ENCODE data around the gene MATCAP1.

MATCAP1 gene

DNA sequence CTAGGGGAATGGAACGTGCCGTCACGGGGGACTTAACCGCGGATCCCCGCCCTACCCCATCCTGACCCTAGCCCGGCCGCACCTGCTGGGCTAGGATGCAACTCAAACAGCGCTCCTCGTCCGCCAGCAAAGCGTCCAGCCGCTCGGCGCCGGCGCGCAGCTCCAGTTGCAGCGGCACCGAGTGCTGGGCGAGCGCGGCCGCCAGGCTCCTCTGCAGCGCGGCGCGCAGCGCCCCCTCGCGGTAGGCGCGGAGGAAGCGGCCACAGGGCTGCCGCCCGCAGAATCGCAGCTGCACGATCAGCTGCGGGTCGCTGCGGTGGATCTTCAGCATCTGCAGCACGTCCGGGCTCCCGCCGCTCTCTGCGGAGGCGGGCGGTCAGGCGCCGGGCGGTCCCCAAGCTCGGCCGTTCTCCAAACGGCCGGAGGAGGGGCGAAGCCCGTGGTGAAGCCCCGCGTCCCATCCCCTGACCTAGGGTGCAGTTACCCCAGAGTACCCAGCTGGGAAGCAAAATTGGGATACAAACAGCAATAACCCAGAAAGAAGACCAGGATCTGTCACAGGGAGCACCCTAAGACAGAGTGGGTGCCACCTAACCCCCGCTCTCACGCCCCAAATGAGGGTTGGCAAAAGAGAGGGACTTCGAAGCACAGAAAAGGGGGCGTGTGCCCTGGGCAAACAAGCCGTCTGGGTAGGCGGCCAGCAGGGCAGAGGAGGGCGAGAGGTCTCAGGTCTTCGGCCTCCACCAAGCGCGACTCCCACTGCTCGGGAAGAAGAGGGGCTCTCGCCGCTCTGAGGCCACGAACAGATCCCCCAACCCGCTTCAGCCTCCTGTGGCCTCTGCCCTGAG lies 28.2 kb downstream of the MATCAP1 start:
- DNase-seq: no peak

DNA sequence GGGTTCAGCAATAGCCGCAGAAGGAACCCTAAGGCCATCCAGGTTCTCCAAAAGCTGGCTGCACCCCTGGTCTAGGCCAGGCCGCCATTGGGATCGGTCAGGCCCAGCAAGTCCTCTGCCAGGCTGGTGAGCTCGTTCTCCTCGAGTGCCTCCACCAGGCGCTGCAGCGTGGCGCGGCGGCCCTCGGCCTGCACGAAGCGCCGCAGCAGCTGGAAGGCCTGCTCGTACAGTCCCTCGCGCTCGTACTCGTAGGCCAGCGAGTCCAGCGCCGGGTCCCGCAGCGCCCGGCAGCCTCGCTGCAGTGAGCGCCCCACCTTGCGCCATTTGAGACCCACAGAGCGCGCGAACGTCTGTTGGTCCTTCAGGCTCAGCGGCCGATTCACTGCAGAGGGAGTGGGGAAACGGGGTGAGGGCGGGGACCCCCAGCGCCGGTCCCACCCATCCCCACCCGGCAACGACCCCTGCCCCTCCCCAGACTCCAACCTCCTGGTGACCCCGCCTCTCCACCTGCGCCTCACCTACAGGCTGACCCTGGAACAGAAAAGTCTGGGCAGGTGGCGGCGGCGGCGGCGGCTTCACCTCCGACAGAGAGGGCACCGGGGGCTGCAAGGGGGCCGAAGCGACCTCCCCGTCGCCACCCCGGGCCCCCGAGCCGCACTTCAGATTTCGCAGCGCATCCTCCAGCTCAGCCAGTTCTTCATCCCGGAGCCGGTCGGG lies 29.0 kb downstream of the MATCAP1 start:
- DNase-seq: no peak

DNA sequence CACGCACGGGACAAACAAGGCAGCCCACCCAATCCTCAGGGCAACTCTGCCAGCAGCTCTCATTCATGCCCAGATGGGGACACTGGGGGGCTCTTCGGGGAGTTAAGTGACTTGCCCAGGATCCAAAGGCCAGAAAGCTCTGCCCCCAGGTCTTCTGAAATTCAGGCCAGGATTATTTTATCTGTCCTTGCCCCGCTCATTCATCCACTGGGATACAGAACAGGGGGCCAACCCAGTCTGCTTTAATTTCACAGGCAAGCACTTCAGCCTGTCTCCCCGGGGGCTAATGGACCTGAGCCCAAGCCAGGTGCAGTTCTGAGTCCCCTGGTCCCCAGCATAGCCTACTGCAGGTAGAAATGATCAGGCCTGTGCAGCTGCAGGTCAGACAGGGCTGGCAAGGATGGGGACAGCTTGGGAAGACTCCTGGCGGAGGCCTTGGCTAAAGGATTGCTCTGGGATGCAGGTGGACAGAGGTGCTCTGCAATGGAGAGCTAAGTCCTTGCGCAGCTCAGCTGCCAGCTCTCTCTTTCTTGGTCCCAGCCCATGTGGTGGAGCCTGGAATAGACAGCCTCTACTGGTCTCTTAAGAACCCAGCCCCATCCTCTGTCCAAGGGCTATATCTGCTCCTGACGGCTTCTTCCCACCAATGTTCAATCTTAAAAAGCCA lies 32.2 kb downstream of the MATCAP1 start:
- DNase-seq: no peak

DNA sequence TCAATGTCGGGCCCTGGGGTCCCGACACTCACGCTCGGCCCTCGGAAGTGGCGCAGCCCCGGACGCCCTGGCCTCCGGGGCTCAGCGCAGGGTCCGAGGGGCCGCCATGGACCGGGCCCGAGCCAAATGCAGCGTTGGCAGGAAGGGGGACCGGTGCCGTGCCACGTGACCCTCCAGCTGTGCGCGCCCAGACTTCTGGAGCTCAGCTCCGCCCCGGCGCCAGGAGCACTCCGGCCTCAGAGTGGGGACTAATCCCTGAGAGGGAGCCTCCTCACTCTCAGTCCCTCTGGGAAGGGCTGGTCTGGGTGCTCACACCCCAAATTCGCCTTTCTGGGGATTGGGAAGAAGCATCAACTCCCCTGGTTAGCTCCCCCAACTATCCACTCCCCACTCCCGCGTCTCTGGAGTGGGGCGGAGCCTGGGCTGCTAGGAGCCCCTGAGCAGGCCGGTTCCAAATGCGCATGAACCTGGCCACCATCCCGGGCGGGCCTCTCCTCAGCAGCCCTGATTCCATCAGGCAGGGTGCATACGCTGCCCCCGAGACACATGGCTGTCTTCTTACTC lies 32.8 kb downstream of the MATCAP1 start, which contains the start of gene B3GNT9:
Gene B3GNT9 (minus strand): TSS at position 166 of the 564 bp plus-strand sequence. CDS start 513 bp downstream, outside the sequence.
- no peak for DNase-seq

DNA sequence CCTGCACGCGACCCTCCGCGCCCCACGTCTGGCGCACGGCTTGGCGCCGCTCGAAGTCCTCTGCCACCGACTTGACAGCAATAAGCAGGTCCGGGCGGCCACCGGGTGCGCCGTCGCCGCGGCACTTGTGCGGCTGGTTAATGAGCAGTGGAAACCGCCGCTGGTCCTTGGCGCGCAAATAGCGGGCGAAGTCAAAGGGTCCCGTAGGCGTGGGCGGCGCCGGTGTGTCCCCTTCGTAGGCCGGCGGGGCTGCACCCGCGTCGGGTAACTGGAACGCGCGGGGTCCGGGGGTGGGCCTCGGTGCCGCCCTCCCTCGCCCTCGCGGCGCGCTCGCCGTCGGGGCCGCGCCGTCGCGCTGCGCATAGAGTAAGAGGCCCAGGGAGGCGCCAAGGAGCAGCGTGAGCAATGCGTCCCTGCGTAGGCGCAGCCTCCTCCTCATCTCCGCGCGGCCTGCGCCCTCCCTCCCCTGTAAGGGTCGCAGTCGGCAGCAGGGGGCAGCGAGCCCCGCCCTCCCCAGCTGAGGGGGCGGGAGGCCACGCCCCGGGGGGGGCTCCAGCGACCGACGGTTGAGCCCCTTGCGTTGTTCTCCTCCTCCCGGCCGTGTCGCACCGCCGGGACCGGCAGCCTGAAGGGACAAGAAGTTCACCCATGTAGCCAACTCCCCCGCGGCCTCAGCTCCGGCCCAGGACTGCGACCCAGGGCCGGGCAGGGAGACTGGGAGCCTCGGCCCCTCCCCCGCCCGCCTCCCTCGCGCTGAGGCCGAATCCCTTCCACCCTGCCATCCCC lies 33.5 kb downstream of the MATCAP1 start:
- DNase-seq: no peak

DNA sequence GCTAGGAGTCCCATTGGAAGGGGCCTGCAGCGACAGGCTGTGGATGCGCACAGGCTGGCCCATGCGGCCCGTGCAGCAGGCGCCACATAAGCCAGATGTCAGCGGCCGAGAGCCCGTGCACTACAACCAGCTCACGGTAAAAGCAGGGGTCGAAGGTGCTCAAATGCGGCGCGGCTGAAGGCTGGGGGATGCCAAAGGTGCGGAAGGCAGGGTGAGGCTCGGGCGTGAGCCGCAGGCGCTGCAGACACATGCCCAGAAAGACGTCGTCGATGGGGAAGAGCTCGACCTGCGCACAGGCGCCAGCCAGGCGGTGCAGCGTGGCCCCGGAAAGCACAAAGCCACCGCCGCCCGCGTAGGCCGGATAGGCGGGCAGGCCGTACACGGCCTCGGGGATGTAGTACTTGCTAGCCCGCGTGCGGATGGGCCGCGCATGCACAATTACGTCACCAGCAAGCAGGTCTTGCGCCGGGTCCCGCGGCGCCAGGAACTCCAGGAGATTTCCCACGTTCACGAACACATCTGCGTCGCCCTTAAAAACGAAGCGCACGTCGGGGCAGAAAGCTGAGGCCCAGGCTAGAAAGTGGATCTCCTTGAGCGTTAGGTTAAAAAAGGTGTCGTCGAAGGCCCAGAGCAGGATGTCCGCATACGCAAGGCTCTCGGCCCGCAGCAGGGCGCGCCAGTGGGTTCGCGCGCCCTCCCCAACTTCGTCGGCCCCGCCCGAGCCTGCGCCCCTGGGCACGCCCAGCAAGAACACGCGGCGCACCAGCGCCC lies 34.3 kb downstream of the MATCAP1 start:
- DNase-seq: no peak

DNA sequence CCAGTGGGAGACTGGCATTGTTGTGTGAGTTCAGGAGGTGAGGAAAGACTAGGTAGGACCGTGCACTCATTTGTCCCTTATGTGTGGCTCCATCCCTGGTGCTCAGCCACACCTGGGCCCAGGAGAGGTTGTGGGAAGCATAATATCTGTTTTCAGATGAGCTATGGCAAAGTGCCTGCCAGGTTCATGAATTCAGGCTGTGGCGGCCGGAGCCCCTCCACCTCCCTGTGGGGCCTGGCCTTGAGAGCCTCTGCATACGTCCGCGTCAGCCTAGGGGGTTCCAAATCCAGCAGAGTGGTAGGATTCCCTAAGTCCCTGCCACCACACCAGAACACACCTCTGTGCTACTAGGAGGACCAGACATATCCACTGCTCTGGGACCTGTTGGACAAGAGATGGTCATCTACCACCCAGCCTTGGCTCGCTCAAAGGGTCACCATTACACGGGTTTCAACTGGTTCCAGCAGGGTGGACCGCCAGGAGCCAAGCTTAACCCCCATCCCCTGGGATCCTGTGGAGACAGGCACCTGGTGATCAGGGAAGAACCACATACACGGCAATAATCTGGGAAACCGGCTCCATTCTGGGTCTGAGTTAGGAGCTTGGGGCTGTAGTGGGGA lies 35.0 kb downstream of the MATCAP1 start:
- DNase-seq: no peak

DNA sequence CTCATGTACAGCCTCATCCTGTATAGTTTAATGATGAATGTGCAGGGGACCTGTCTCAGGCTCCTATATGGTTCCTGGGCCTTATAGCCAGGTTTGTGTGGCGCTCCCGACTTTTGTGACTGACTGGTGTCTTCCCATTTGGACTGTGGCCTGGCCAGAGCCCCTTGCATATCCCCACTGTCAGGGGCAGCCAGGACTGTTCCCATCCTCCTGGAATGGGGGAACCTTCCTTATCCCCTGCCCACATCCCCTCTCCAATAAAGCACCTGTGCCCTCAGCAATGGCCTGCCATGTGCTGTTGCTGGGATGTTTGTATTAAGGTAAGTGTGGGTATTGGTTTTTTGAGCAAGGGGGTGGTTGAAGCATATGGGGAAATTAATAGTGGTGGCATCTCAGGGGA lies 35.5 kb downstream of the MATCAP1 start:
- DNase-seq: no peak

DNA sequence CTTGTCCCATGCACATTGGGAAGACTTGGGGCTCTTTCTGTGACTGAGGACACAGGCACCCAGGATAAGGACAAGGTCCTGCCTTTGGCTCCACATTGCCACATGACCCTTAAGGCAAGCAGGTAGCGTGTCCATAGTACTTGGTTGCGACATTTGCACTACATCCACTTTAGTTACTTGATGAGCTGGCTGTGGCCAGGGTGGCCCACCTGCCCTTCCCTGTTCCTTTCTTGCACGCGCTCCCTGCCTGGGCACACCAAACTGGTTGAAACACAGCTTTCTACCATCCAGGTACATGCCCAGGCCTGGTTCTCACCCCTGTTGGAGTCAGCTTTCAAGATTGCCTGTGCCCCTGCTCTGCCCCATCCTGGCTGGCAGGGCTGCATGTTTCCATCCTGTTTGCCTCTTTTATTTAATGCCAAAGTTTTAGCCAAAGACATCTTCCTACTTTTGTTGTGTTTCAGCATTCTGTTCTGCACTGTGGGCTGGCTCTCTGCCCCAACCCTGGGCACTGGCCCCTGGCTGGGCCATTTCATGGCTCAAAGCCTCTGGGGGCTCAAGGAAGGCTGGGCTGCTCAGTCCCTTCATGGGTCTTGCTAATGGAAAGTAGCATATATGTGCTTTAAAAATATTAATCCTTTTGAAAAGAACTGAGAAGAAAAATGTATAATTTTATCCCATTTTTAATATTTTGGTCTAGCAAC lies 36.2 kb downstream of the MATCAP1 start:
- DNase-seq: no peak

DNA sequence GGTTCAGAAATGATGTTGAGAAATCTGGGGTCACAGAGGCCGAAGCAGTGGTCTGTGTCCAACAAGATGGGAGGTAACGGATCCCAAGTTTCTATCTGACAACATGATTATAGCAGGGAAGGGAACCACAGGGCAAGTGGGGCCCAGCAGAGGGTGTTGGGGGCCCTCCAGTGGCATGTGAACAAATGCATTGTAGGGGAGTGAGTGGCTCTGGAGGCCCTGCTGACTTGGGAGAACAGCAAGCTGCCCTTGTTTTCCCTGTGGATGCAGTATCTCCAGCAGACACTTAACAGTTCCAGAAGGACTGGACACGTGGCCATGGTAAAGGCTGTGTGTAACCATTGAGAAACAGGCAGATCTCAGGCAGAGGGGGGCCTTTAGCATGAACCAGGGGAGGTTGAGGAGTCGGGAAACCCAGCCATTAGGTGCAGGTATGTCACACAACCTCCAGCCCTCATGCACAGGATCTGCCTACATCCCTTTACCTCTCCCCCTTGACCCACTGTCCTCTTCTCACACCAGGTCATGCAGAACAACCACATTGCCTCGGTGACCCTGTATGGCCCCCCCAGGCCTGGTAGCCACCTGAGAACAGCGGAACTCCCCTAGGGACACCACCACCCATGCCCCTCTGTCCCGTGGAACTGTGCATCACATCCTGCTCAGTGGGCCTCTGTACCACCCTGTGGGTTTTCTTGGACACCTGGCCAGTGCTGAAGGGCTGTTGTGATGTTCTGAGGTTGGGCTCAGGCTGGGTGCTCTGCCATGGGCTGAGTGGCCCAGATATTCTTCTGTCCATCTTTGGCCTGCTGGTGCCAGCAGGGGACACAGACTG lies 37.0 kb downstream of the MATCAP1 start:
- no peak for DNase-seq

DNA sequence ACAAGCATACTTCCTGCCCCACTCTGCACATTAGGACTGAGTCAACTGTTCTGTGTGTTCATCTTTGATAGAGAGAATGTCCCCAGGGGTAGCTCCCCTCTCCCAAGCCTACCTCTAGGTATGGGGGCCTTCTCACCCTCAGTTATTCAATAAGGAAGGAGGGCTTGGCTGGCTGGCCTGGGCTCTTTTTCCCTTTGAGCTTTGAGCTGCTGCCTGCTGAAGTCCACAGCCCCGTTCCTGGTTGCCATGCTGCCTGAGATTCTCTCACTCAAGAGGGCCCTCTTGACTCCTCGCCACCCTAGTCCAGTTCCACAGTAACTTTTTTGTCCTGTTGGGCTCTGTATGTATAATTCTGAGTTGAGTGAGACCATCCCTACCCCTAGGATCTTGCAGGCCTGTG lies 38.0 kb downstream of the MATCAP1 start:
- no peak for DNase-seq

DNA sequence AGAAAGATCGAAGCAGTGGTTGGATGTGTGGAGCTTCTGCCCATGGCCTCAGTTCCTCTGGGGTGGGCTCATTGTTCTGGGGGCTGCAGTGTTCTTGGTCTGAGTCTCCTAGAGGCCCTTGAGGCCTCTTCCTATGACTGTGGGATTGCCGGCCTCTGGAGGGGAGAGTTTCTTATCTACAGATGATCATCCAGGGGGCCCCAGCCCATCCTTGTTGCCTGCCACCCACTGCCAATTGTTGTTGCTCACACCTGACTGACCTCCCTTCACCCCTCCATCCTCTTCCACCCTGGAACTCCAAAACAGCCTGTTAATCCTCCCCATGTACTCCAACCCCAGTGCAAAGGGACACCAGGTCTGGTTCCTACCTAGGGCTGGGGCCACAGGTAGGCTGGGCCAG lies 38.8 kb downstream of the MATCAP1 start:
- DNase-seq: no peak

DNA sequence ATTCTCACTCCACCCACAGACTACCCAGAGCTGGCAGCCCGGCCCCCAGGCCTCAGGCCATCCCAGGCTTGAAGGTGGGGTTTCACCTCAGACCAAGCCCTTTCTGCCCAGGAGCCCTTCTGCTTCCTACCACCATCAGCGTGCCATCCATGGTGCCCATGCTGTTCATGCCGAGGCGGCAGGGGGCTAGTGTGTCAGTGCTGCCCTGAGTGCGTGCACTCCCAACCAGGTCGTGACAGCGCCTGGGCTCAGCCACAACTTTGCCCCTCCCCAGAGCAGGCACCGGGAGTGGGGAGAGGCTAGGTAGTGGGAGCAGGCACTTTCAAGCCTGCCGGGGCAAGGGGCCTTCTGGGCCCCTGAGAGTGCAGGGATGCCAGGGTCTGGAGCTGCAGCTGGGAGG lies 41.4 kb downstream of the MATCAP1 start:
- no peak for DNase-seq

DNA sequence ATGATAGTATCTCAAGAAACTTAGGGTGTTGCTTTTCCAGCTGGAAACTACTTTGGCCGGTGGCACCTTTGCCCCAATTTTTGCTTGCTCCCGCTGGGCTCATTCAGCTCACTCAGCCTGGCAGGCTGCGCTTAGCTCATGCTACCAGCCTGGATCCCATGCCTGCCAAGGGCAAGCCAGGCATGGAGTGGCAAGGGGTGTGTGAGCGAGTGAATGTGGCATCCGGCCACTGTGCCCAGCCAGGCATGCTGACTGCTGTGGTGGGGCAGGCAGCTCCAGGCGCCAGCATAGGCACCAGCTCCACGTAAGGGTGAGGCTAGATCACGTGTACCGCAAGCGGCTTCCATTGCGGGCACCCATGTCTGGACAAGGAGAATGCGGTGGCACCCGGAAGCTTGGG lies 42.4 kb downstream of the MATCAP1 start:
- DNase-seq: no peak

DNA sequence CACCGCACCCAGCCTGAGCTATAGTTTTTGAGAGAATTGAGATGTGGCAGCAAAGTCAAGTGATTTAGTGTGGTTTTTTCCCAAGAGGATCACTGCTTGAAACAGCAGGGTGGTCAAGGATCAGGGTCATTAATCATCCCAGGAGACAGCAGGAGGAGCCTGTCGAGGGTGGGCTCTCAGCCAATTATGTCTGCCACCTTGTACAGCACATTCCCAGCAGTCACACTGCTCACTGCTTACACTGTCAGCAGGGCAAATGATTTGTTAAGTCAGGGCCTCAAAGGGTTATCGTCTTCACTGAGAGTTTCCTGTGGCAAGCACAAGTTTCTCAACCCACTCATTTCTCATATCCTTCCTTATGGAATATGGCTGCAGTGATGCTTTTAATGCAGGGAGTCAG lies 46.2 kb downstream of the MATCAP1 start:
- DNase-seq: no peak

DNA sequence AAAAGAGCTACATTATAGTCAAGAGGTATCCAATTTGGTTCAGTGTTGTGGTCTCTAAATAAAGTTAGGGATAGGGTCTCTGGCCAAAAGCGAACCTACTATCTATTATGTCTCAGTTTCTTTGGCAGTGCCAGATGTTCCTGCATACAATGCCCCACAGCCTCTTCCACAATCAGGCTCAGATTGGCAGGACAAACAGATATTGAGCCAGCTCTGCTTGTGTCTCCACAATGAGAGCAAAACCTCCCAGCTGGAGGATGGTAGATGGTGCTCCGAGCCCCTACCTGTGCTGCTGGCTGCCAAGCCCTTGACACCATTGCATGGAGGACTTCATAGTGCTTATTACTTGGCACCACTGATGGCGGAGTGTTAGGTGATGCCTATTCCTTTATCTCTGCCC lies 54.3 kb downstream of the MATCAP1 start:
- no peak for DNase-seq

DNA sequence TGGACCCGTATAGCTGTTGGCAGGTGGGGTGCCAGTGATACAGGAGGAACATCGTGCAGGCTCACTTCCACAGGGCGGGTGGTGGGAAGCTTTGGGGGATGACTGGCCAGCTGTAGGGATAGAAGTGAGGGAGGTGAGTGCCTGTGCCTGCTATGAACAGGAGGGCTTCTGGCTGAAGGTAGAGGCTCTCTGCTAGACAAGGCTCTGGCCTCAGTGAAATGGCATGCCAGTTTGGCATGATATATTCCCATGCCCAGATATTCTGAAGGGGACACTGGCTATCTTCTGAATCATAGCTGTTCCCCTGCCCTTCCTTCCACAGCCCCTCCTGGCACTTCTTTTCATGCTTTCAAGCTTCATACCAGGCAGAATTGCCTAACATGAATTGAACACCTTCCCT lies 54.9 kb downstream of the MATCAP1 start:
- DNase-seq: no peak

DNA sequence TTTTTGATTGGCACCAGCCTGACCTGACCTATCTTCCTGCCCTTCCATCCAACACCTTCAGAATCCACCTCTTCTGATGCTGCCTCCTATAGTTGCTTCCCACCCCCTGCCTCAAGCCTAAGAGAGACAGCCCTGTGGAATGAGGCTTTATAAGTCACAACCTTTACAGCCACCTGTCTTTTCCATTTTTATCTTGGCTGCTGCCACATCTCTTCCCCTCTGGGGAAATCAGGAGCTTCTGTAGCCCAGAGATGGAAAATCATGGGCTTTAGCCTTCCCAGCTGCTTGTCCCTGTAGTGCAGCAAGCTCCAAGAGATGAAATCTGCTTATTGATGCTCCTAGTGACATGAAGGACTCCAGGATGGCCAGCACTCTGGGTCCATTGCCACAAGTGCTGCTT lies 55.3 kb downstream of the MATCAP1 start:
- DNase-seq: no peak

Measured in NCI-H2029 treated with DMSO at 0.1 percent for 48 hours (cell line).